IMR-90 (cell line): ENCODE measurements around the gene R3HDM4. TPM values are rescaled to one million over a fixed set of nuclear protein-coding genes. Genes with fewer than 3 reads are reported as not detected.

Experiments used
- ATAC-seq: fragments of 200-7000 bp; cut with Tn5 transposase; 2 replicates; pipeline ENCODE4 v1.9.1; 2020; ENCODE audit warnings: low read depth, mild to moderate bottlenecking, moderate library complexity
- BruUV-seq: library from RNA; stranded (reverse); fragments of 400-500 nt; replicated peaks from 2 replicates; lab custom pipeline; 2021; lab: Mats Ljungman, UMichigan
- CTCF ChIA-PET: fragments of 300-600 bp; formaldehyde crosslinking; extraction: SDS; loops from one replicate; lab custom pipeline; 2021; ENCODE audit warnings: antibody characterized with exemption; lab: Yijun Ruan, JAX
- POLR2A ChIA-PET: fragments of 300-600 bp; sonication (Branson Sonifier 250); formaldehyde crosslinking; loops from one replicate; lab custom pipeline; 2022; ENCODE audit warnings: antibody characterized with exemption; ENCODE audit not compliant: unreplicated experiment; lab: Charles Lee
- DNase-seq: peaks from one replicate; pipeline ENCODE4 v3.0.0; 2013
- H2AFZ ChIP-seq: replicated peaks from 2 replicates; pipeline ENCODE3; 2013; ENCODE audit warnings: low read length, mild to moderate bottlenecking; ENCODE audit not compliant: poor library complexity
- H2AK5ac ChIP-seq: 2 replicates; pipeline ENCODE4 v1.6.1; 2013; ENCODE audit warnings: low read depth, low read length, inconsistent platforms
- H2AK9ac ChIP-seq: replicated peaks from 2 replicates; pipeline ENCODE3; 2013; ENCODE audit warnings: mild to moderate bottlenecking, low read depth, low read length, moderate library complexity; ENCODE audit not compliant: poor library complexity
- H2BK120ac ChIP-seq: 2 replicates; pipeline ENCODE4 v1.6.1; 2013; ENCODE audit warnings: low read depth, low read length, inconsistent platforms
- H2BK15ac ChIP-seq: 3 replicates; pipeline ENCODE4 v1.6.1; 2013; ENCODE audit warnings: low read depth, low read length, inconsistent platforms
- H2BK20ac ChIP-seq: 2 replicates; pipeline ENCODE4 v1.6.1; 2013; ENCODE audit warnings: low read depth, mild to moderate bottlenecking, inconsistent platforms, low read length, moderate library complexity
- H2BK5ac ChIP-seq: 2 replicates; pipeline ENCODE4 v1.6.1; 2013; ENCODE audit warnings: mild to moderate bottlenecking, low read depth, low read length, inconsistent platforms; ENCODE audit not compliant: poor library complexity, severe bottlenecking
- H3K14ac ChIP-seq: replicated peaks from 2 replicates; pipeline ENCODE4 v1.6.1; 2013; ENCODE audit warnings: low read depth, low read length, inconsistent platforms
- H3K18ac ChIP-seq: 2 replicates; pipeline ENCODE4 v1.6.1; 2013; ENCODE audit warnings: low read depth, low read length, control low read depth
- H3K23ac ChIP-seq: 2 replicates; pipeline ENCODE4 v1.6.1; 2013; ENCODE audit warnings: low read depth, low read length, inconsistent platforms
- H3K27ac ChIP-seq: 2 replicates; pipeline ENCODE4 v1.5.1; 2013; ENCODE audit warnings: mild to moderate bottlenecking, control low read depth, low read length; ENCODE audit not compliant: insufficient read depth
- H3K27me3 ChIP-seq: 2 replicates; pipeline ENCODE4 v1.6.1; 2013; ENCODE audit warnings: low read length; ENCODE audit not compliant: control insufficient read depth, insufficient read depth
- H3K36me3 ChIP-seq: 2 replicates; pipeline ENCODE4 v1.6.1; 2013; ENCODE audit warnings: low read length, mixed read lengths; ENCODE audit not compliant: control insufficient read depth, insufficient read depth
- H3K4ac ChIP-seq: 2 replicates; pipeline ENCODE4 v1.6.1; 2013; ENCODE audit warnings: low read depth, low read length, inconsistent platforms
- H3K4me1 ChIP-seq: 2 replicates; pipeline ENCODE4 v1.6.1; 2013; ENCODE audit warnings: low read length, mixed read lengths; ENCODE audit not compliant: control insufficient read depth, insufficient read depth
- H3K4me2 ChIP-seq: 2 replicates; pipeline ENCODE4 v1.6.1; 2013; ENCODE audit warnings: low read depth, mild to moderate bottlenecking, control low read depth, low read length, moderate library complexity
- H3K4me3 ChIP-seq: 2 replicates; pipeline ENCODE4 v1.5.1; 2013; ENCODE audit warnings: low read depth, mild to moderate bottlenecking, control low read depth, low read length, moderate library complexity; ENCODE audit not compliant: insufficient read depth
- H3K56ac ChIP-seq: 2 replicates; pipeline ENCODE4 v1.6.1; 2013; ENCODE audit warnings: low read length, inconsistent platforms; ENCODE audit not compliant: insufficient read depth; ENCODE audit errors: extremely low read depth
- H3K79me1 ChIP-seq, 2 experiments: 2 replicates each; pipeline ENCODE4 v1.6.1; 2013; ENCODE audit warnings: low read length in 2 of 2, inconsistent platforms in 1 of 2, low read depth in 1 of 2
- H3K9ac ChIP-seq: 2 replicates; pipeline ENCODE4 v1.6.1; 2013; ENCODE audit warnings: low read depth, low read length, control low read depth
- H3K9me1 ChIP-seq: 2 replicates; pipeline ENCODE4 v1.6.1; 2013; ENCODE audit warnings: low read length, inconsistent platforms; ENCODE audit not compliant: insufficient read depth
- H3K9me3 ChIP-seq: 2 replicates; pipeline ENCODE4 v1.6.1; 2013; ENCODE audit warnings: low read length; ENCODE audit not compliant: control insufficient read depth, insufficient read depth
- H4K20me1 ChIP-seq: 2 replicates; pipeline ENCODE4 v1.6.1; 2013; ENCODE audit warnings: low read length, inconsistent platforms; ENCODE audit not compliant: insufficient read depth
- H4K5ac ChIP-seq: 2 replicates; pipeline ENCODE4 v1.6.1; 2013; ENCODE audit warnings: mild to moderate bottlenecking, low read depth, low read length, control low read depth
- H4K8ac ChIP-seq, 2 experiments: 2 replicates each; pipeline ENCODE4 v1.6.1; 2013; ENCODE audit warnings: low read depth in 2 of 2, low read length in 2 of 2, control low read depth in 1 of 2, inconsistent platforms in 1 of 2
- H4K91ac ChIP-seq: 2 replicates; pipeline ENCODE4 v1.6.1; 2013; ENCODE audit warnings: low read depth, low read length, inconsistent platforms; ENCODE audit not compliant: insufficient read depth
- BHLHE40 ChIP-seq: fragments of 150-350 bp; IDR thresholded peaks from 2 replicates; pipeline ENCODE4 v1.6.1; 2016; ENCODE audit warnings: mild to moderate bottlenecking, low read depth, low read length
- CEBPB ChIP-seq: IDR thresholded peaks from 2 replicates; pipeline ENCODE4 v1.6.1; 2012; ENCODE audit warnings: low read depth, low read length, improper control_type of control experiment
- CHD1 ChIP-seq: IDR thresholded peaks from 2 replicates; pipeline ENCODE4 v1.6.1; 2012; ENCODE audit warnings: low read depth, low read length, improper control_type of control experiment
- FOS ChIP-seq: fragments of 150-350 bp; IDR thresholded peaks from 2 replicates; pipeline ENCODE4 v1.6.1; 2016; ENCODE audit warnings: low read depth, low read length
- MAFK ChIP-seq: IDR thresholded peaks from 2 replicates; pipeline ENCODE4 v1.6.1; 2012; ENCODE audit warnings: low read depth, low read length, improper control_type of control experiment
- MAZ ChIP-seq: IDR thresholded peaks from 2 replicates; pipeline ENCODE4 v1.6.1; 2012; ENCODE audit warnings: low read depth, mild to moderate bottlenecking, low read length, improper control_type of control experiment, moderate library complexity, borderline replicate concordance
- MXI1 ChIP-seq: IDR thresholded peaks from 2 replicates; pipeline ENCODE4 v1.6.1; 2012; ENCODE audit warnings: low read depth, mild to moderate bottlenecking, low read length, moderate library complexity, borderline replicate concordance
- NFE2L2 ChIP-seq: fragments of 150-350 bp; IDR thresholded peaks from 2 replicates; pipeline ENCODE4 v1.6.1; 2016; ENCODE audit warnings: low read depth, mild to moderate bottlenecking, low read length
- POLR2A ChIP-seq: IDR thresholded peaks from 2 replicates; pipeline ENCODE4 v1.6.1; 2012; ENCODE audit warnings: mild to moderate bottlenecking, low read depth, low read length
- RAD21 ChIP-seq: IDR thresholded peaks from 2 replicates; pipeline ENCODE4 v1.6.1; 2012; ENCODE audit warnings: low read length, improper control_type of control experiment
- RCOR1 ChIP-seq: IDR thresholded peaks from 2 replicates; pipeline ENCODE4 v1.6.1; 2012; ENCODE audit warnings: mild to moderate bottlenecking, low read length, improper control_type of control experiment; ENCODE audit not compliant: insufficient replicate concordance
- RFX5 ChIP-seq: IDR thresholded peaks from 2 replicates; pipeline ENCODE4 v1.8.0; 2012; ENCODE audit warnings: low read depth, mild to moderate bottlenecking, low read length, moderate library complexity
- SMC3 ChIP-seq: fragments of 150-350 bp; IDR thresholded peaks from 2 replicates; pipeline ENCODE4 v1.6.1; 2016; ENCODE audit warnings: low read depth, mild to moderate bottlenecking, antibody characterized with exemption, low read length, moderate library complexity
- WGBS, 2 experiments: methylation state at CpG; one replicate each; pipeline versions ENCODE4 v1.1.5 to v1.1.7; 2013; ENCODE audit warnings: missing lambda C conversion rate in 2 of 2; ENCODE audit not compliant: insufficient read length in 1 of 2; ENCODE audit errors: extremely low coverage in 2 of 2; 5-methylcytosine and 5-hydroxymethylcytosine counted together
- dilution Hi-C: fragments of 300-500 bp; cut with HindIII; formaldehyde crosslinking; loops from one replicate; pipeline ENCODE4 v1.14.3; 2018; ENCODE audit warnings: low sequenced_read_pairs; ENCODE audit not compliant: unreplicated experiment
- in situ Hi-C: fragments of 300-500 bp; cut with MboI; formaldehyde crosslinking; loops from 3 replicates; pipeline ENCODE4 v1.14.3; 2019; ENCODE audit warnings: low sequenced_read_pairs, inconsistent platforms, mixed read lengths
- intact Hi-C: fragments of 100-400 bp; cut with micrococcal nuclease; formaldehyde crosslinking; loops from 2 replicates; pipeline ENCODE4 v1.10.0; 2022
- polyA plus RNA-seq, 3 experiments: library from polyadenylated mRNA; depleted of rRNA; stranded (reverse); fragments of >200 nt; gene quantifications; 2 replicates each; pipeline ENCODE4 v1.2.3, GENCODE V29; 2012; ENCODE audit warnings: low replicate concordance in 1 of 3
- total RNA-seq: library from RNA; depleted of rRNA; stranded (reverse); fragments of >200 nt; gene quantifications from 2 replicates; pipeline ENCODE4 v1.2.3, GENCODE V29; 2012
- TF ChIP-seq, protein P1 (sequence below): conservative IDR thresholded peaks from 2 replicates; pipeline ENCODE4 v1.5.1; 2012; ENCODE audit warnings: mild to moderate bottlenecking, low read depth, low read length, improper control_type of control experiment
- TF ChIP-seq, protein P2 (sequence below): fragments of 150-350 bp; IDR thresholded peaks from 2 replicates; pipeline ENCODE4 v1.6.1; 2016; ENCODE audit warnings: low read depth, mild to moderate bottlenecking, low read length, moderate library complexity, borderline replicate concordance
- TF ChIP-seq, protein P3 (sequence below): fragments of 150-350 bp; IDR thresholded peaks from 2 replicates; pipeline ENCODE4 v1.6.1; 2017; ENCODE audit warnings: mild to moderate bottlenecking, antibody characterized with exemption, low read length, low read depth

The R3HDM4 gene
- total and polyA plus RNA-seq, 2 of the 4 experiments (the other 2 are of a cell fraction) = 9.0 to 51.5 TPM

DNA sequence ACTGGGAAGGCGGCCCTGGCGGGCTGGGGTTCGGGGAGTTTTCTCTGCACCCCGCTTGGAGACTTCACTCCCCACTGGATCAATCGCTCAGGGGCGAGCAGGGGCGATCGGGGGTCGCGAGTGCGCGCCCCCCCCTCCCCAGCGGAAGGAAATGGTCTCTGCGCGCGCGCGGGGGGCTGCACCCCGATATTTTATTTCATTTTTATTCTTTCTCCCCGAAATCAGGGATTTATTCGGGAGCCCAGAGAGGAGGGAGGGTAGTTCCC, 13.2 kb upstream of the R3HDM4 start:
- peak overlapping the region in 1 of 2 experiments; percentile 60; a peak in 1 of 4 replicates for H4K8ac ChIP-seq
- no peak for ATAC-seq
- H3K9ac ChIP-seq = peak overlapping the region; percentile 98
- peak overlapping the region; percentile 76 for H3K4ac ChIP-seq
- H3K4me2 ChIP-seq = peak overlapping the region; percentile 31; the same call in 1 of the 2 replicates
- H4K20me1 ChIP-seq = peaks cover 10% of the 10 kb centered on the region
- ChIA-PET POLR2A (no interaction called here), CTCF (no interaction called here)
- no peak overlapping the region for H2BK20ac ChIP-seq
- intact Hi-C loops = loop anchor here (1.0 to 2.0 kb wide), 2 partner anchors 56 to 315 kb away; partner anchors contain the start of gene ATP5F1D
- peak overlapping the region; percentile 25; the same call in 1 of the 2 replicates for H4K5ac ChIP-seq
- H3K79me1 ChIP-seq = peaks cover 0 to 37% of the 10 kb centered on the region in 2 experiments; a peak in 1 of 4 replicates
- no peaks in the 10 kb centered on the region for H3K9me1 ChIP-seq
- H2BK15ac ChIP-seq = no peak overlapping the region
- peak overlapping the region; percentile 55 for H4K91ac ChIP-seq
- H3K4me3 ChIP-seq = peak overlapping the region; percentile 96
- dilution Hi-C loops = no loop called here
- peaks cover 5% of the 10 kb centered on the region for H3K4me1 ChIP-seq
- peak overlapping the region; percentile 85; the same call in 1 of the 2 replicates for H3K18ac ChIP-seq
- H2AK9ac ChIP-seq = peak overlapping the region; percentile 99
- peak overlapping the region; percentile 59; the same call in 1 of the 2 replicates for H2AK5ac ChIP-seq
- no peaks in the 10 kb centered on the region for H3K27me3 ChIP-seq
- H2BK120ac ChIP-seq = peak overlapping the region; percentile 46; the same call in 1 of the 2 replicates
- H3K14ac ChIP-seq = peak overlapping the region; percentile 63
- H3K23ac ChIP-seq = peak overlapping the region; percentile 80; the same call in 1 of the 2 replicates
- TF ChIP-seq, protein P1, sequence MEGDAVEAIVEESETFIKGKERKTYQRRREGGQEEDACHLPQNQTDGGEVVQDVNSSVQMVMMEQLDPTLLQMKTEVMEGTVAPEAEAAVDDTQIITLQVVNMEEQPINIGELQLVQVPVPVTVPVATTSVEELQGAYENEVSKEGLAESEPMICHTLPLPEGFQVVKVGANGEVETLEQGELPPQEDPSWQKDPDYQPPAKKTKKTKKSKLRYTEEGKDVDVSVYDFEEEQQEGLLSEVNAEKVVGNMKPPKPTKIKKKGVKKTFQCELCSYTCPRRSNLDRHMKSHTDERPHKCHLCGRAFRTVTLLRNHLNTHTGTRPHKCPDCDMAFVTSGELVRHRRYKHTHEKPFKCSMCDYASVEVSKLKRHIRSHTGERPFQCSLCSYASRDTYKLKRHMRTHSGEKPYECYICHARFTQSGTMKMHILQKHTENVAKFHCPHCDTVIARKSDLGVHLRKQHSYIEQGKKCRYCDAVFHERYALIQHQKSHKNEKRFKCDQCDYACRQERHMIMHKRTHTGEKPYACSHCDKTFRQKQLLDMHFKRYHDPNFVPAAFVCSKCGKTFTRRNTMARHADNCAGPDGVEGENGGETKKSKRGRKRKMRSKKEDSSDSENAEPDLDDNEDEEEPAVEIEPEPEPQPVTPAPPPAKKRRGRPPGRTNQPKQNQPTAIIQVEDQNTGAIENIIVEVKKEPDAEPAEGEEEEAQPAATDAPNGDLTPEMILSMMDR = no peak
- TF ChIP-seq MXI1 = no peak
- TF ChIP-seq SMC3 = no peak
- TF ChIP-seq, protein P2, sequence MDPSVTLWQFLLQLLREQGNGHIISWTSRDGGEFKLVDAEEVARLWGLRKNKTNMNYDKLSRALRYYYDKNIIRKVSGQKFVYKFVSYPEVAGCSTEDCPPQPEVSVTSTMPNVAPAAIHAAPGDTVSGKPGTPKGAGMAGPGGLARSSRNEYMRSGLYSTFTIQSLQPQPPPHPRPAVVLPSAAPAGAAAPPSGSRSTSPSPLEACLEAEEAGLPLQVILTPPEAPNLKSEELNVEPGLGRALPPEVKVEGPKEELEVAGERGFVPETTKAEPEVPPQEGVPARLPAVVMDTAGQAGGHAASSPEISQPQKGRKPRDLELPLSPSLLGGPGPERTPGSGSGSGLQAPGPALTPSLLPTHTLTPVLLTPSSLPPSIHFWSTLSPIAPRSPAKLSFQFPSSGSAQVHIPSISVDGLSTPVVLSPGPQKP = no peak
- no peak for TF ChIP-seq NFE2L2
- TF ChIP-seq MAZ = no peak
- no peak for TF ChIP-seq CEBPB
- no peak for TF ChIP-seq CHD1
- TF ChIP-seq, protein P3, sequence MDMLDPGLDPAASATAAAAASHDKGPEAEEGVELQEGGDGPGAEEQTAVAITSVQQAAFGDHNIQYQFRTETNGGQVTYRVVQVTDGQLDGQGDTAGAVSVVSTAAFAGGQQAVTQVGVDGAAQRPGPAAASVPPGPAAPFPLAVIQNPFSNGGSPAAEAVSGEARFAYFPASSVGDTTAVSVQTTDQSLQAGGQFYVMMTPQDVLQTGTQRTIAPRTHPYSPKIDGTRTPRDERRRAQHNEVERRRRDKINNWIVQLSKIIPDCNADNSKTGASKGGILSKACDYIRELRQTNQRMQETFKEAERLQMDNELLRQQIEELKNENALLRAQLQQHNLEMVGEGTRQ = no peak
- TF ChIP-seq MAFK = no peak
- no peak for TF ChIP-seq POLR2A
- TF ChIP-seq RCOR1 = no peak
- TF ChIP-seq BHLHE40 = no peak
- no peak for TF ChIP-seq RAD21
- no peak for TF ChIP-seq FOS
- TF ChIP-seq RFX5 = no peak
- WGBS, 2 experiments = no CpG with 5 or more reads among the region's 21 CpGs
- peak overlapping the region; percentile 87 for H2BK5ac ChIP-seq
- BruUV-seq = no TSS peak
- in situ Hi-C loops = no loop called here
- H3K27ac ChIP-seq = peak overlapping the region; percentile 97
- DNase-seq = no peak
- no peaks in the 10 kb centered on the region for H3K9me3 ChIP-seq
- H2AFZ ChIP-seq = peak overlapping the region; percentile 95
- H3K36me3 ChIP-seq = peaks cover 21% of the 10 kb centered on the region
- H3K56ac ChIP-seq = peak overlapping the region; percentile 67
